HUES48 (cell line): ENCODE measurements around the gene NCL.
A peak's percentile ranks its signal among the peaks of the same experiment; 100 is the strongest.
"Not testable (repeated sequence)": the region's sequence is repeated elsewhere in the genome, so short reads cannot be mapped to it uniquely, and the experiment has no call there.

Source experiments
- H3K27ac ChIP-seq: one replicate; pipeline ENCODE4 v1.7.0; 2013; ENCODE audit warnings: low read depth, low read length, inconsistent platforms
- H3K27me3 ChIP-seq: 2 replicates; pipeline ENCODE4 v1.6.1; 2013; ENCODE audit warnings: mild to moderate bottlenecking, low read length; ENCODE audit not compliant: control insufficient read depth, insufficient read depth
- H3K36me3 ChIP-seq: 2 replicates; pipeline ENCODE4 v1.6.1; 2013; ENCODE audit warnings: low read length; ENCODE audit not compliant: control insufficient read depth, insufficient read depth
- H3K4me1 ChIP-seq: 2 replicates; pipeline ENCODE4 v1.6.1; 2013; ENCODE audit warnings: mild to moderate bottlenecking, low read length; ENCODE audit not compliant: control insufficient read depth, insufficient read depth
- H3K4me3 ChIP-seq: 2 replicates; pipeline ENCODE4 v1.5.1; 2013; ENCODE audit warnings: mild to moderate bottlenecking, low read depth, low read length
- H3K9ac ChIP-seq: 2 replicates; pipeline ENCODE4 v1.6.1; 2013; ENCODE audit warnings: mild to moderate bottlenecking, low read depth, low read length, moderate library complexity
- H3K9me3 ChIP-seq: 2 replicates; pipeline ENCODE4 v1.6.1; 2013; ENCODE audit warnings: low read length; ENCODE audit not compliant: control insufficient read depth, insufficient read depth

NCL gene

DNA sequence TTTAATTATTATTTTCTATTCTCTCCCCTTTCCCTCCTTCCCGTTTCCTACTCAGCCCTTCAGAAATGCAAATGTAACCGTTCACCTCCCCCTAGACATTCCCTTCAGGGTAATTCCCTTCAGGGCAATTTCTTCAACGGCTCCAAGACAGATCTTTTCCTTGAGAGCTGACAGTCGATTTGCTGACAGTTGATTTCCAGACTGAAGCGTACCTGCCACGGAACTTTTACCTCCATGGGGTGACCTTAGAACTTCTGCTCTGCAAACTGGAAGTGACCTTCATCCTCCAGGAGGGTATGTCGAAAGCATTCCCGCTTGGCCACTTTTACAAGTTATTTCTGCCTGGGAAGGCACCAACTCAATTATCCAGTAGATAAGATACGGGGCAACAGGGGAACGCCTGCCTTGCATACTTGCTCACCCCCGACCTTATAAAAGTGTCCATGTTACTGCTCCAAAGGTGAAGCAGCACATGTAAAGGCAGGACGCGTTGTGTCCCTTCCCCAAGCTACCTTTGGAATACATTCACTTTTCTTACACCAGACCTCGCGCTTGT is 50.3 kb downstream of the NCL start:
- no peaks in the 10 kb centered on the region for H3K27me3 ChIP-seq
- H3K27ac ChIP-seq, result no peak overlapping the region
- peaks cover 34% of the 10 kb centered on the region for H3K4me1 ChIP-seq
- H3K4me3 ChIP-seq, result peak overlapping the region; percentile 20; the same call in 1 of the 2 replicates
- no peaks in the 10 kb centered on the region for H3K36me3 ChIP-seq
- H3K9ac ChIP-seq, result no peak overlapping the region
- H3K9me3 ChIP-seq, result peaks cover 8% of the 10 kb centered on the region

DNA sequence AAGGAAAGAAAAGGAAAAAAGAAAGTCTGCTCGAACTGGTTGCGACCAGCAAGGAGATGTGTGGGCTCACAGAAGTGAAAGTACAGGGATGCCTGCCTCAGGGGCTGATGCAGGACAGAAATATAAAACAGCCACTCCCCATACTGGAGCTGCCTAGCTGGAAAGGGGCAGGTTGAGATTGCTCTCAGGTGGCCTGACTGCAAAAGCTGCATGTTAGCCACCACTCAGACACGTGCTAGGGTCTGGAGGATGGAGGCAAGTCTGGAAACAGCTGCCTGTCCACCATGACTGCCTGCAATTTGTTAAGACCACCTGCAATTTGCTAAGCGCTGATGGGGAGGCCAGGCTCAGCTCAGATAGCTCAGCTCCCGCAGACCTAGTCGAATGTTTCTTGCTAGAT is 50.8 kb downstream of the NCL start:
- no peaks in the 10 kb centered on the region for H3K27me3 ChIP-seq
- H3K4me1 ChIP-seq, result peaks cover 34% of the 10 kb centered on the region
- peak overlapping the region; percentile 20; the same call in 1 of the 2 replicates for H3K4me3 ChIP-seq
- H3K27ac ChIP-seq, result no peak overlapping the region
- H3K36me3 ChIP-seq, result no peaks in the 10 kb centered on the region
- peaks cover 8% of the 10 kb centered on the region for H3K9me3 ChIP-seq
- no peak overlapping the region for H3K9ac ChIP-seq

GRCh38 chr2:231412618-231412963 is 51.7 kb downstream of the NCL start:
- Histone ChIP-seq H3K9me3 (peaks cover 8% of the 10 kb centered on the region), H3K9ac (no peak overlapping the region), H3K36me3 (no peaks in the 10 kb centered on the region), H3K27me3 (no peaks in the 10 kb centered on the region), H3K27ac (peak overlapping the region; percentile 11), H3K4me1 (peaks cover 34% of the 10 kb centered on the region), H3K4me3 (peak overlapping the region; percentile 23; the same call in 1 of the 2 replicates)

- Histone ChIP-seq H3K27ac (peak overlapping the region; percentile 95), H3K9me3 (peaks cover 8% of the 10 kb centered on the region), H3K27me3 (no peaks in the 10 kb centered on the region), H3K9ac (peak overlapping the region; percentile 48), H3K4me1 (peaks cover 34% of the 10 kb centered on the region), H3K4me3 (peak overlapping the region; percentile 64), H3K36me3 (no peaks in the 10 kb centered on the region)
These were observed 52.3 kb downstream of the NCL start for GRCh38 chr2:231411831-231412617.

DNA sequence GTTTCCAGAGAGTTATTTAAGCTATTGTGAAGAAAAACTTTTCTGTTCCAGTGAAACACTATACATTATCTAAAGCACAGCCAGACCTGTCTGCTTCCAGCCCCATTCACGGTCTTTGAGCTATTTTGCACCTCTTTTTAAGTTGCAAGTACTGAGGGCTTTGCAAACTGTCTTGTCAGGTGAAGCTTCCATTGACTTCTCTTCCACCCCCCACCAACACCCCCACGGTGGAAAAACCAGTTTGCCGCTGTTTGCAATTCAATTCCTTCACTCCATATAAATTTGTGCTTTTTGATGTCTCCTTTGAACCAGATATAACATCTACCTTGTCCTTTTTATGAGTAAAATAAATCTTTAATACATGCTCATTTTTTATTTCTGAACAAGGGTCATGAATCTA is 53.0 kb downstream of the NCL start:
- H3K36me3 ChIP-seq, result no peaks in the 10 kb centered on the region
- H3K27ac ChIP-seq, result peak overlapping the region; percentile 95
- peak overlapping the region; percentile 64 for H3K4me3 ChIP-seq
- H3K9ac ChIP-seq, result 0 out of 2 replicates have a peak overlapping the region, but pooled peaks have one; percentile 1
- peaks cover 34% of the 10 kb centered on the region for H3K4me1 ChIP-seq
- no peaks in the 10 kb centered on the region for H3K27me3 ChIP-seq
- H3K9me3 ChIP-seq, result peaks cover 8% of the 10 kb centered on the region

DNA sequence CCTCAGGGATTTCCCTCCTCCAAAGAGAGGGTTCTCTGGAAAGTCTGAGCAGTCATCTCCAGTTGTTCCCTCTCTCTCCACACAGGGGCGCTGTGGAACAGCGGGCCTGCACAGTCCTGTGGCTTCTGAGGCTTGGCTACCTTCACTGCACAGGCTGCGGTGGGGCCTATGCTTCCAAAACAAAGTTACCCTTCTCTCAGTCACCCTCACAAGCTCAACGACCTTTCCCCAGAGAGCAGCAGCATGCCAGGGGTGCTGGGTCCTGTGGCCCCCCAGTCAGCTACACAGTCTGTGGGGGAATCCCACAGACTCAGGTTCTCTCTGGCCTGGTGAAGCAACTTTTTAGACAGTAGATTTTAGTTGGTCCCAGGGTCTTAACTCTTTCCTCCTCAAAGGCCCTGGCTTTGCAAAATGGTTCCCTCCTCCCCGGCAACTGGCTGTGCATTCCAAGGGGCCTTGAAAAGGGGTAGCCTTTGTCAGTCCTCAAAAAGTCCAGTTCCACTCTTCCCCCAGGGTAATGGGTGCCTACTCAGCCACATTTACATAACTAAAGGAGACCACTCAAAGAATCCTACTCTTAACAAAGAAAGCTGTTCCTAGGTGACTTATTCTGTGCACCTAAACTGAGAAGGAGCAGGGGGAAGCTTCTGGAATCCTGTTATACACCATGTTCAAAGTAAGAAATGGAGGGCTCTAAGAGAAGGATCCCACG is 53.8 kb downstream of the NCL start:
- Histone ChIP-seq H3K27ac (peak overlapping the region; percentile 95), H3K9me3 (peaks cover 8% of the 10 kb centered on the region), H3K36me3 (no peaks in the 10 kb centered on the region), H3K27me3 (no peaks in the 10 kb centered on the region), H3K4me1 (peaks cover 40% of the 10 kb centered on the region), H3K4me3 (peak overlapping the region; percentile 64), H3K9ac (peak overlapping the region; percentile 75)

DNA sequence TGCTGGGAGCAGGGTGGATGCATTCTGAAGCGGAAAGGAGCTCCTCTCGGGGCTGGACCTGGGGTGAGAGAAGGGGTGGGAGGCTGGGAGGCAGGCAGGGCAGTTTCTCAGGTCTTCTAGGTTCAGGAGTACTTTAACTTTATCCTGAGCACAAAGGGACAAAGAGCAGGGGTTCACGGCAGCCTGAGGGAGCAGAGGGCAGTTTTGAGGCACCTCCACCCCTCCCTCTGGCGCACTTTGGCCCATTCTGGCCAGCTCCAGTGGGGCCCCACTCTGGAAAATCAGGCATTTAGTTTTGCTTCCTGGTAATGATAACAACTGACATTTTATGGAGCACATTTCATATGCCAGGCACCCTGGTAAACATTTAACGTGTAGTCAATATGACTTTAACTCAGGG is 54.5 kb downstream of the NCL start:
- peaks cover 46% of the 10 kb centered on the region for H3K4me1 ChIP-seq
- H3K4me3 ChIP-seq, result no peak overlapping the region
- H3K27ac ChIP-seq, result peak overlapping the region; percentile 95
- H3K27me3 ChIP-seq, result no peaks in the 10 kb centered on the region
- H3K9me3 ChIP-seq, result peaks cover 8% of the 10 kb centered on the region
- no peaks in the 10 kb centered on the region for H3K36me3 ChIP-seq
- H3K9ac ChIP-seq, result peak overlapping the region; percentile 75; the same call in 1 of the 2 replicates

GRCh38 chr2:231408304-231408703 is 56.0 kb downstream of the NCL start:
- H3K27me3 ChIP-seq, H3K4me3 ChIP-seq: not testable (repeated sequence)
- H3K4me1 ChIP-seq, result peaks cover 35% of the 10 kb centered on the region

GRCh38 chr2:231407686-231408085 is 56.6 kb downstream of the NCL start:
- H3K27me3 ChIP-seq, H3K36me3 ChIP-seq, H3K4me3 ChIP-seq, H3K9me3 ChIP-seq, H3K9ac ChIP-seq, H3K27ac ChIP-seq: not testable (repeated sequence)
- peaks cover 29% of the 10 kb centered on the region for H3K4me1 ChIP-seq

More at GRCh38 chr2:231408304-231408703, 56.0 kb downstream of the NCL start:
- not testable (repeated sequence) for H3K27ac ChIP-seq, H3K9me3 ChIP-seq, H3K9ac ChIP-seq, H3K36me3 ChIP-seq

DNA sequence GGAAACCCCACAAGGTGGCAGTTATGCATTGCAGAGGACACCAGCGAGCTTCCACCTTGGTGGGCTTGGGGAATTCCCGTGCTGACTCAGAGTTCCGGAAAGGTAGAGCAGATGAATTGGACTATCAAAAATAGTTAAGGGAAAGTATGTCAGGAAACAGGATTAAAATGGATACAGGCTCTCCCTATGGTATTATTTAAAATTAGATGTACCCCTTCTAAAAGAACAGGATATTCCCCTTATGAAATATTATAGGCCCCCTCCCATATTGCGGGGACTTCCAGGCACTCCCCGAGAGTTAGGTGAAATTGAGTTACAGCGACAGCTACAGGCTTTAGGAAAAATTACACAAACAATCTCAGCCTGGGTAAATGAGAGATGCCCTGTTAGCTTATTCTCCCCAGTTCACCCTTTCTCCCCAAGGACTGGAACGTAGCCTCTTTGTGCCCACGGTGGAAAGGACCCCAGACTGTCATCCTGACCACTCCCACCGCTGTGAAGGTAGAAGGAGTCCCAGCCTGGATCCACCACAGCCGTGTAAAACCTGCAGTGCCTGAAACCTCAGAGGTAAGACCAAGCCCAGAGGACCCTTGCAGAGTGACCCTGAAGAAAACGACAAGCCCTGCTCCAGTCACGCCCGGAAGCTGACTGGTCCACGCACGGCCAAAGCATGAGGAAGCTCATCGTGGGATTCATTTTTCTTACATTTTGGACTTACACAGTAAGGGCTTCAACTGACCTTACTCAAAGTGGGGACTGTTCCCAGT is 58.5 kb downstream of the NCL start:
- H3K27me3 ChIP-seq, H3K27ac ChIP-seq, H3K9ac ChIP-seq, H3K36me3 ChIP-seq, H3K9me3 ChIP-seq, H3K4me3 ChIP-seq: not testable (repeated sequence)
- H3K4me1 ChIP-seq, result peaks cover 17% of the 10 kb centered on the region
